ENCODE measurements around the gene TRIP10. TPM values are rescaled to one million over a fixed set of nuclear protein-coding genes. Genes with fewer than 3 reads are reported as not detected.

Gene TRIP10
- polyA plus RNA-seq, 1 donor (not counting 4 experiments of a cell fraction or from before 2014, with no cell fraction given): 34.8 TPM

DNA sequence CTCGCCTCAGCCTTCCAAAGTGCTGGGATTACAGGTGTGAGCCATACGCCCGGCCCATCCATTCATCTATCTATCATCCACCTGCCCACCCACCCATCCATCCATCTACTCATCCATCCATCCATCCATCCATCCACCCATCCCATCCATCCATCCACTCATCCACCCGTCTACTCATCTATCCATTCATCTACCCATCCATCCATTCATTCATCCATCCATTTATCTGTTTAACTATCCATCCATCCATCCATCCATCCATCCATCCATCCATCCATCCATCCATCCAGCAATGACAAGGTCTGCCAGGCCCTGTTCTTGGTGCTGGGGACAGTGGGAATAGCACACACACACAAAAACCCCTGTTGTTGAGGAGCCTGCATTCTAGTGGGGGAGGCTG, 37.5 kb downstream of the TRIP10 start:
- no peak for FAIRE-seq
- no peak for DNase-seq (ENCODE audit: low read depth, low spot score)
- H2AFZ ChIP-seq (ENCODE audit: control insufficient read depth, low read length): no peak overlapping the region
- no peaks in the 10 kb centered on the region for H3K36me3 ChIP-seq (ENCODE audit: control insufficient read depth in 2 of 2, extremely low read depth in 1 of 2, insufficient read depth in 2 of 2, low read length in 2 of 2)
- dilution Hi-C loops (cut with MboI; ENCODE audit: extremely low pct_ligation_motif_present, low sequenced_read_pairs): no loop called here
- no peaks in the 10 kb centered on the region for H3K9me1 ChIP-seq (ENCODE audit: control insufficient read depth, extremely low read depth, insufficient read depth, low read length)
- H3K9ac ChIP-seq (ENCODE audit: control insufficient read depth, extremely low read depth, insufficient read depth, low read length): no peak overlapping the region
- no peak for TF ChIP-seq EZH2 (IDR thresholded peaks at IDR 0.05; ENCODE audit: low read length)
- TF ChIP-seq, protein P1, sequence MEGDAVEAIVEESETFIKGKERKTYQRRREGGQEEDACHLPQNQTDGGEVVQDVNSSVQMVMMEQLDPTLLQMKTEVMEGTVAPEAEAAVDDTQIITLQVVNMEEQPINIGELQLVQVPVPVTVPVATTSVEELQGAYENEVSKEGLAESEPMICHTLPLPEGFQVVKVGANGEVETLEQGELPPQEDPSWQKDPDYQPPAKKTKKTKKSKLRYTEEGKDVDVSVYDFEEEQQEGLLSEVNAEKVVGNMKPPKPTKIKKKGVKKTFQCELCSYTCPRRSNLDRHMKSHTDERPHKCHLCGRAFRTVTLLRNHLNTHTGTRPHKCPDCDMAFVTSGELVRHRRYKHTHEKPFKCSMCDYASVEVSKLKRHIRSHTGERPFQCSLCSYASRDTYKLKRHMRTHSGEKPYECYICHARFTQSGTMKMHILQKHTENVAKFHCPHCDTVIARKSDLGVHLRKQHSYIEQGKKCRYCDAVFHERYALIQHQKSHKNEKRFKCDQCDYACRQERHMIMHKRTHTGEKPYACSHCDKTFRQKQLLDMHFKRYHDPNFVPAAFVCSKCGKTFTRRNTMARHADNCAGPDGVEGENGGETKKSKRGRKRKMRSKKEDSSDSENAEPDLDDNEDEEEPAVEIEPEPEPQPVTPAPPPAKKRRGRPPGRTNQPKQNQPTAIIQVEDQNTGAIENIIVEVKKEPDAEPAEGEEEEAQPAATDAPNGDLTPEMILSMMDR (optimal IDR thresholded peaks at IDR 0.05 in 1 of 3, IDR thresholded peaks at IDR 0.05 in 1 of 3, conservative IDR thresholded peaks at IDR 0.05 in 1 of 3; ENCODE audit: extremely low read depth in 1 of 3, insufficient read depth in 2 of 3, low read length in 3 of 3): no peak
- no peaks in the 10 kb centered on the region for H3K27me3 ChIP-seq (ENCODE audit: control insufficient read depth, extremely low read depth, insufficient read depth, low read length)
- H3K79me2 ChIP-seq (ENCODE audit: control insufficient read depth, insufficient read depth, low read length): no peaks in the 10 kb centered on the region
- H3K4me2 ChIP-seq (ENCODE audit: control insufficient read depth, extremely low read depth, insufficient read depth, low read depth, low read length): no peak overlapping the region
- no peak overlapping the region for H3K4me3 ChIP-seq (ENCODE audit: control insufficient read depth in 2 of 3, extremely low read depth in 1 of 3, insufficient read depth in 2 of 3, low read depth in 1 of 3, low read length in 3 of 3)
- H4K20me1 ChIP-seq (ENCODE audit: control insufficient read depth, extremely low read depth, insufficient read depth, low read length): no peaks in the 10 kb centered on the region
- H3K27ac ChIP-seq (ENCODE audit: control insufficient read depth, insufficient read depth, low read length): no peak overlapping the region
- no peaks in the 10 kb centered on the region for H3K4me1 ChIP-seq (ENCODE audit: control insufficient read depth, extremely low read depth, insufficient read depth, low read length)
- H3K9me3 ChIP-seq (ENCODE audit: control insufficient read depth, low read depth, low read length): no peaks in the 10 kb centered on the region

DNA sequence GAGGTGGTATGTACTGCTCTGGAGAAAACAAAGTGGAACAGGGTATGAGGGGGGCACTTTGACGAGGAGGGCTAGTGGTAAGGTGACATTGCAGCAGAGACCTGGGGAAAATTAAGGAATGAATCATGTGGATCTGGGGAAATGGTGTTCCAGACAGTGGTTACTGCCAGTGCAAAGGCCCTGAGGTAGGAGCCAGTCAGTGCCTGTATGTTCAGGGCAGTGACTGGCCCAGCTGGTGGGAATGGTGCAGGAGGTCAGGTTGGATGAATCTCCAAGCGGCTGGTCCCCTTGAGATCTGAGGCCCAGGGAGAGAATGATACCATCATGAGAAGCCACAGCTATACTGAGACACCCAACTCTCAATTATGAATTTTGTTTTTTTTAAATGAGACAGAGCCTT, 38.0 kb downstream of the TRIP10 start:
- FAIRE-seq: no peak

More for the DNA sequence above, 38.0 kb downstream of the TRIP10 start:
- H3K9me1 ChIP-seq (ENCODE audit: control insufficient read depth, extremely low read depth, insufficient read depth, low read length): no peaks in the 10 kb centered on the region
- no peak overlapping the region for H3K9ac ChIP-seq (ENCODE audit: control insufficient read depth, extremely low read depth, insufficient read depth, low read length)
- no peaks in the 10 kb centered on the region for H3K36me3 ChIP-seq (ENCODE audit: control insufficient read depth in 2 of 2, extremely low read depth in 1 of 2, insufficient read depth in 2 of 2, low read length in 2 of 2)
- H3K4me3 ChIP-seq (ENCODE audit: control insufficient read depth in 2 of 3, extremely low read depth in 1 of 3, insufficient read depth in 2 of 3, low read depth in 1 of 3, low read length in 3 of 3): no peak overlapping the region
- TF ChIP-seq, protein P1 (optimal IDR thresholded peaks at IDR 0.05 in 1 of 3, IDR thresholded peaks at IDR 0.05 in 1 of 3, conservative IDR thresholded peaks at IDR 0.05 in 1 of 3; ENCODE audit: extremely low read depth in 1 of 3, insufficient read depth in 2 of 3, low read length in 3 of 3): no peak
- no peak for TF ChIP-seq EZH2 (IDR thresholded peaks at IDR 0.05; ENCODE audit: low read length)
- no peaks in the 10 kb centered on the region for H3K9me3 ChIP-seq (ENCODE audit: control insufficient read depth, low read depth, low read length)
- H3K27me3 ChIP-seq (ENCODE audit: control insufficient read depth, extremely low read depth, insufficient read depth, low read length): no peaks in the 10 kb centered on the region
- no peaks in the 10 kb centered on the region for H3K79me2 ChIP-seq (ENCODE audit: control insufficient read depth, insufficient read depth, low read length)
- H4K20me1 ChIP-seq (ENCODE audit: control insufficient read depth, extremely low read depth, insufficient read depth, low read length): no peaks in the 10 kb centered on the region
- H2AFZ ChIP-seq (ENCODE audit: control insufficient read depth, low read length): no peak overlapping the region
- no peak overlapping the region for H3K27ac ChIP-seq (ENCODE audit: control insufficient read depth, insufficient read depth, low read length)
- no peak overlapping the region for H3K4me2 ChIP-seq (ENCODE audit: control insufficient read depth, extremely low read depth, insufficient read depth, low read depth, low read length)
- dilution Hi-C loops (cut with MboI; ENCODE audit: extremely low pct_ligation_motif_present, low sequenced_read_pairs): no loop called here
- DNase-seq (ENCODE audit: low read depth, low spot score): no peak
- no peaks in the 10 kb centered on the region for H3K4me1 ChIP-seq (ENCODE audit: control insufficient read depth, extremely low read depth, insufficient read depth, low read length)
